AG04450 (cell line): ENCODE results near the gene HIPK1. TPM values are rescaled to one million over a fixed set of nuclear protein-coding genes. Genes with fewer than 3 reads are reported as not detected.

Experiments used
- CTCF ChIA-PET: fragments of 300-600, 350-600 bp; formaldehyde crosslinking; extraction: SDS; loops from one replicate; lab custom pipeline; 2022; ENCODE audit warnings: antibody characterized with exemption, inconsistent platforms; lab: Charles Lee
- POLR2A ChIA-PET: fragments of 350-600 bp; formaldehyde crosslinking; extraction: SDS; loops from one replicate; lab custom pipeline; 2021; ENCODE audit warnings: antibody characterized with exemption, inconsistent platforms; lab: Yijun Ruan, JAX
- DNase-seq: peaks from one replicate; pipeline ENCODE4 v3.0.0-alpha.2; 2011; ENCODE audit warnings: low read depth, low spot score
- H3K27ac ChIP-seq: one replicate; pipeline ENCODE4 v1.5.1; 2012; ENCODE audit warnings: low read depth, low read length, control low read depth
- H3K27me3 ChIP-seq: one replicate; pipeline ENCODE4 v1.6.0; 2012; ENCODE audit warnings: low read length; ENCODE audit not compliant: control insufficient read depth, insufficient read depth
- H3K4me3 ChIP-seq: 2 replicates; pipeline ENCODE4 v1.5.1; 2011; ENCODE audit warnings: mild to moderate bottlenecking, low read depth, low read length, control low read depth
- H3K9me3 ChIP-seq: 2 replicates; pipeline ENCODE4 v1.5.1; 2012; ENCODE audit warnings: low read length; ENCODE audit not compliant: control insufficient read depth, insufficient read depth
- CTCF ChIP-seq: IDR thresholded peaks from 2 replicates; pipeline ENCODE4 v1.5.1; 2011; ENCODE audit warnings: low read depth, low read length, control low read depth, inconsistent platforms
- polyA plus RNA-seq: library from polyadenylated mRNA; depleted of rRNA; stranded (reverse); fragments of >200 nt; gene quantifications from 2 replicates; pipeline ENCODE4 v1.2.3, GENCODE V29; 2011

Gene HIPK1
- polyA plus RNA-seq, 1 experiment = 28.4 TPM

- no peak for TF ChIP-seq CTCF
- ChIA-PET CTCF (interaction anchor here (0.9 to 1.2 kb wide), 4 partner anchors 17 to 432 kb away, joined by 3 to 5 read pairs (median 3); no protein-coding TSS in a partner anchor), POLR2A (interaction anchor here (1.2 to 1.7 kb wide), 3 partner anchors 8 to 17 kb away, joined by 4 to 8 read pairs (median 4); partner anchors contain the start of genes AP4B1, DCLRE1B and HIPK1)
- H3K9me3 ChIP-seq = no peaks in the 10 kb centered on the region
- H3K4me3 ChIP-seq = no peak overlapping the region
- DNase-seq = no peak
- H3K27me3 ChIP-seq = no peaks in the 10 kb centered on the region
- peak overlapping the region; percentile 43 for H3K27ac ChIP-seq
Measured at GRCh38 chr1:113913312-113913668, 15.8 kb upstream of the HIPK1 start.

GRCh38 chr1:113913887-113914664 is 15.0 kb upstream of the HIPK1 start:
- DNase-seq = no peak
- ChIA-PET POLR2A (interaction anchor here (0.6 kb wide), 1 partner anchor 11 kb away, joined by 3 read pairs; no protein-coding TSS in a partner anchor), CTCF (no interaction called here)
- TF ChIP-seq CTCF = no peak
- Histone ChIP-seq H3K27me3 (no peaks in the 10 kb centered on the region), H3K9me3 (no peaks in the 10 kb centered on the region), H3K4me3 (no peak overlapping the region), H3K27ac (no peak overlapping the region)

GRCh38 chr1:113916974-113917373 is 12.2 kb upstream of the HIPK1 start:
- ChIA-PET POLR2A (interaction anchor here (0.6 kb wide), 1 partner anchor 845 kb away, joined by 6 read pairs; no protein-coding TSS in a partner anchor), CTCF (interaction anchor here (1.7 kb wide), 1 partner anchor 81 kb away, joined by 7 read pairs; no protein-coding TSS in a partner anchor)
- TF ChIP-seq CTCF = no peak
- Histone ChIP-seq H3K9me3 (no peaks in the 10 kb centered on the region), H3K27ac (no peak overlapping the region), H3K4me3 (no peak overlapping the region), H3K27me3 (no peaks in the 10 kb centered on the region)
- DNase-seq = no peak

GRCh38 chr1:113917400-113918082 is 11.6 kb upstream of the HIPK1 start:
- no peak for DNase-seq
- no peak for TF ChIP-seq CTCF
- Histone ChIP-seq H3K9me3 (no peaks in the 10 kb centered on the region), H3K27ac (peak overlapping the region; percentile 11), H3K27me3 (no peaks in the 10 kb centered on the region), H3K4me3 (no peak overlapping the region)
- ChIA-PET POLR2A (interaction anchor here (0.6 kb wide), 1 partner anchor 845 kb away, joined by 6 read pairs; no protein-coding TSS in a partner anchor), CTCF (interaction anchor here (1.0 to 1.7 kb wide), 2 partner anchors 12 to 82 kb away, joined by 4 to 7 read pairs; no protein-coding TSS in a partner anchor)
